Parathyroid adenoma (tissue), 2 donors: ENCODE results near the gene DUSP16.

Source experiments
- H2AFZ ChIP-seq: fragments of 300-600 bp; sonication (generic); one replicate; pipeline ENCODE4 v1.7.0; 2017; ENCODE audit warnings: antibody characterized with exemption, mild to moderate bottlenecking
- H3K27ac ChIP-seq: fragments of 300-600 bp; sonication (generic); one replicate; pipeline ENCODE4 v1.7.0; 2017
- H3K27me3 ChIP-seq: fragments of 300-600 bp; sonication (generic); one replicate; pipeline ENCODE4 v1.7.0; 2017; ENCODE audit warnings: low read length; ENCODE audit not compliant: control insufficient read depth, insufficient read depth
- H3K36me3 ChIP-seq: fragments of 300-600 bp; sonication (generic); one replicate; pipeline ENCODE4 v1.7.0; 2017; ENCODE audit warnings: low read length; ENCODE audit not compliant: control insufficient read depth, insufficient read depth
- H3K4me1 ChIP-seq: fragments of 300-600 bp; sonication (generic); one replicate; pipeline ENCODE4 v1.7.0; 2017; ENCODE audit warnings: control low read depth
- H3K4me2 ChIP-seq: fragments of 300-600 bp; sonication (generic); one replicate; pipeline ENCODE4 v1.7.0; 2017; ENCODE audit warnings: low read length
- H3K4me3 ChIP-seq: fragments of 300-600 bp; sonication (generic); one replicate; pipeline ENCODE4 v1.7.0; 2017; ENCODE audit warnings: low read depth, low read length
- H3K79me2 ChIP-seq: fragments of 300-600 bp; sonication (generic); one replicate; pipeline ENCODE4 v1.7.0; 2017; ENCODE audit warnings: control low read depth
- H3K9ac ChIP-seq: fragments of 300-600 bp; sonication (generic); one replicate; pipeline ENCODE4 v1.7.0; 2017; ENCODE audit warnings: mild to moderate bottlenecking
- H3K9me3 ChIP-seq: fragments of 300-600 bp; sonication (generic); one replicate; pipeline ENCODE4 v1.7.0; 2017; ENCODE audit warnings: low read length; ENCODE audit not compliant: control insufficient read depth
- CTCF ChIP-seq: fragments of 300-600 bp; sonication (generic); IDR thresholded peaks from one replicate; pipeline ENCODE4 v1.7.0; 2017; ENCODE audit warnings: antibody characterized with exemption, mild to moderate bottlenecking
- donor health status: primary hyperparathyroidism.

DUSP16 gene

GRCh38 chr12:12550277-12550676 is 12.4 kb downstream of the DUSP16 start:
- Histone ChIP-seq H3K79me2 (peaks cover 8% of the 10 kb centered on the region), H2AFZ (no peak overlapping the region), H3K27ac (no peak overlapping the region), H3K9ac (no peak overlapping the region), H3K9me3 (no peaks in the 10 kb centered on the region), H3K27me3 (no peaks in the 10 kb centered on the region), H3K36me3 (no peaks in the 10 kb centered on the region), H3K4me1 (no peaks in the 10 kb centered on the region), H3K4me3 (no peak overlapping the region), H3K4me2 (no peak overlapping the region)
- TF ChIP-seq CTCF, result no peak

- H3K27ac ChIP-seq, result no peak overlapping the region
- no peaks in the 10 kb centered on the region for H3K9me3 ChIP-seq
- H3K36me3 ChIP-seq, result no peaks in the 10 kb centered on the region
- H3K79me2 ChIP-seq, result peaks cover 4% of the 10 kb centered on the region
- H2AFZ ChIP-seq, result no peak overlapping the region
- no peak overlapping the region for H3K9ac ChIP-seq
- no peak overlapping the region for H3K4me2 ChIP-seq
- no peaks in the 10 kb centered on the region for H3K27me3 ChIP-seq
- H3K4me1 ChIP-seq, result no peaks in the 10 kb centered on the region
- H3K4me3 ChIP-seq, result no peak overlapping the region
- no peak for TF ChIP-seq CTCF
Observed at GRCh38 chr12:12549426-12549825, 13.2 kb downstream of the DUSP16 start.

GRCh38 chr12:12548713-12549112 is 13.9 kb downstream of the DUSP16 start:
- H3K9ac ChIP-seq, result no peak overlapping the region
- no peak overlapping the region for H3K4me3 ChIP-seq
- H2AFZ ChIP-seq, result no peak overlapping the region
- no peaks in the 10 kb centered on the region for H3K27me3 ChIP-seq
- no peaks in the 10 kb centered on the region for H3K4me1 ChIP-seq
- no peaks in the 10 kb centered on the region for H3K36me3 ChIP-seq
- peaks cover 6% of the 10 kb centered on the region for H3K79me2 ChIP-seq
- H3K9me3 ChIP-seq, result no peaks in the 10 kb centered on the region
- H3K27ac ChIP-seq, result no peak overlapping the region
- no peak for TF ChIP-seq CTCF
- no peak overlapping the region for H3K4me2 ChIP-seq

GRCh38 chr12:12546314-12546772 is 16.3 kb downstream of the DUSP16 start:
- H3K4me1 ChIP-seq, result no peaks in the 10 kb centered on the region
- H3K4me2 ChIP-seq, result no peak overlapping the region
- peaks cover 6% of the 10 kb centered on the region for H3K79me2 ChIP-seq
- no peak overlapping the region for H3K27ac ChIP-seq
- H3K27me3 ChIP-seq, result no peaks in the 10 kb centered on the region
- no peak overlapping the region for H3K9ac ChIP-seq
- no peak overlapping the region for H3K4me3 ChIP-seq
- no peaks in the 10 kb centered on the region for H3K9me3 ChIP-seq
- H2AFZ ChIP-seq, result no peak overlapping the region
- H3K36me3 ChIP-seq, result no peaks in the 10 kb centered on the region
- TF ChIP-seq CTCF, result no peak

GRCh38 chr12:12543959-12544358 is 18.7 kb downstream of the DUSP16 start:
- peaks cover 10% of the 10 kb centered on the region for H3K79me2 ChIP-seq
- no peak overlapping the region for H3K4me2 ChIP-seq
- no peaks in the 10 kb centered on the region for H3K4me1 ChIP-seq
- no peak overlapping the region for H3K4me3 ChIP-seq
- H3K9ac ChIP-seq, result no peak overlapping the region
- no peak overlapping the region for H3K27ac ChIP-seq
- no peaks in the 10 kb centered on the region for H3K27me3 ChIP-seq
- no peak overlapping the region for H2AFZ ChIP-seq
- H3K36me3 ChIP-seq, result no peaks in the 10 kb centered on the region
- TF ChIP-seq CTCF, result no peak
- H3K9me3 ChIP-seq, result no peaks in the 10 kb centered on the region
